GM12878 (cell line): ENCODE measurements around the gene DPF3. TPM values are rescaled to one million over a fixed set of nuclear protein-coding genes. Genes with fewer than 3 reads are reported as not detected.

Source experiments
- ATAC-seq: fragments of 200-7000 bp; cut with Tn5 transposase; 3 replicates; pipeline ENCODE4 v1.9.1; 2020; ENCODE audit warnings: mild to moderate bottlenecking, moderate library complexity
- BruUV-seq: library from RNA; stranded (reverse); fragments of 400-500 nt; replicated peaks from 2 replicates; lab custom pipeline; 2021; lab: Mats Ljungman, UMichigan
- CTCF ChIA-PET: fragments of 300-600 bp; sonication (Branson Sonifier 250); formaldehyde crosslinking; extraction: SDS; loops from one replicate; lab custom pipeline; 2021; ENCODE audit warnings: inconsistent platforms; lab: Yijun Ruan, JAX
- POLR2A ChIA-PET: fragments of 350-600 bp; formaldehyde crosslinking; extraction: SDS; loops from one replicate; lab custom pipeline; 2021; ENCODE audit warnings: inconsistent platforms; lab: Charles Lee
- RAD21 ChIA-PET: fragments of 300-600 bp; sonication (Branson Sonifier 250); formaldehyde crosslinking; loops from one replicate; lab custom pipeline; 2023; ENCODE audit warnings: antibody characterized with exemption; ENCODE audit not compliant: unreplicated experiment; lab: Charles Lee
- SMC1A ChIA-PET: fragments of 300-600 bp; sonication (Branson Sonifier 250); formaldehyde crosslinking; loops from one replicate; lab custom pipeline; 2023; ENCODE audit not compliant: unreplicated experiment, uncharacterized antibody; lab: Charles Lee
- DNase-seq: peaks from one replicate; pipeline ENCODE4 v3.0.0-alpha.2; 2011; ENCODE audit warnings: low read depth, low spot score
- FAIRE-seq: peaks from 3 replicates; lab custom pipeline; 2011; peaks lifted over from hg19 to GRCh38; lab: Jason Lieb, UNC
- H2AFZ ChIP-seq: 2 replicates; pipeline ENCODE4 v1.6.0; 2011; ENCODE audit warnings: low read depth, low read length, control low read depth; ENCODE audit not compliant: control insufficient read depth
- H3K27ac ChIP-seq: 2 replicates; pipeline ENCODE4 v1.5.1; 2011; ENCODE audit warnings: control low read depth; ENCODE audit not compliant: control insufficient read depth, insufficient read depth
- H3K27me3 ChIP-seq, 2 experiments: replicated peaks in 1 of 2; 2 replicates each; pipeline versions ENCODE4 v1.6.0 to v1.6.1; 2011; ENCODE audit warnings: low read length in 1 of 2; ENCODE audit not compliant: control insufficient read depth in 2 of 2, insufficient read depth in 2 of 2
- H3K36me3 ChIP-seq, 2 experiments: 2 replicates each; pipeline ENCODE4 v1.5.1; 2011; ENCODE audit warnings: low read length in 1 of 2; ENCODE audit not compliant: control insufficient read depth in 2 of 2, insufficient read depth in 2 of 2
- H3K4me1 ChIP-seq: 2 replicates; pipeline ENCODE4 v1.6.1; 2011; ENCODE audit warnings: mild to moderate bottlenecking, low read length, moderate library complexity, mixed read lengths; ENCODE audit not compliant: control insufficient read depth, insufficient read depth
- H3K4me2 ChIP-seq: 2 replicates; pipeline ENCODE4 v1.6.0; 2011; ENCODE audit warnings: control low read depth; ENCODE audit not compliant: control insufficient read depth, insufficient read depth
- H3K4me3 ChIP-seq: fragments of 200-600 bp; sonication (generic); 2 replicates; pipeline ENCODE4 v1.5.1; 2016
- H3K79me2 ChIP-seq: 2 replicates; pipeline ENCODE4 v1.6.0; 2011; ENCODE audit warnings: low read length; ENCODE audit not compliant: control insufficient read depth, insufficient read depth
- H3K9ac ChIP-seq: 2 replicates; pipeline ENCODE4 v1.8.0; 2011; ENCODE audit warnings: low read length, control low read depth, mixed read lengths; ENCODE audit not compliant: control insufficient read depth, insufficient read depth
- H3K9me3 ChIP-seq: replicated peaks from 3 replicates; pipeline ENCODE4 v1.5.1; 2011; ENCODE audit warnings: mild to moderate bottlenecking, low read length; ENCODE audit not compliant: control insufficient read depth, insufficient read depth
- H4K20me1 ChIP-seq: 2 replicates; pipeline ENCODE4 v1.6.0; 2011; ENCODE audit not compliant: control insufficient read depth, insufficient read depth
- CBX5 ChIP-seq: sonication (generic); IDR thresholded peaks from 2 replicates; pipeline ENCODE4 v1.6.1; 2016; ENCODE audit warnings: low read depth, moderate library complexity, mild to moderate bottlenecking, inconsistent platforms
- ELK1 ChIP-seq: IDR thresholded peaks from 2 replicates; pipeline ENCODE4 v1.6.1; 2012; ENCODE audit warnings: low read depth, low read length, improper control_type of control experiment
- FOXM1 ChIP-seq: IDR thresholded peaks from 2 replicates; pipeline ENCODE4 v1.6.1; 2012; ENCODE audit warnings: low read depth, mild to moderate bottlenecking, inconsistent platforms, low read length, moderate library complexity
- IRF3 ChIP-seq: fragments of 450-650 bp; IDR thresholded peaks from 2 replicates; pipeline ENCODE4 v1.6.1; 2014; ENCODE audit warnings: mild to moderate bottlenecking
- JUNB ChIP-seq: IDR thresholded peaks from 2 replicates; pipeline ENCODE4 v1.6.1; 2016; ENCODE audit warnings: antibody characterized with exemption, mild to moderate bottlenecking
- NR2C1 ChIP-seq: fragments of 450-650 bp; IDR thresholded peaks from 2 replicates; pipeline ENCODE4 v1.6.1; 2017; ENCODE audit warnings: antibody characterized with exemption, mild to moderate bottlenecking, moderate library complexity
- NR2C2 ChIP-seq: IDR thresholded peaks from 2 replicates; pipeline ENCODE4 v1.6.1; 2011; ENCODE audit warnings: borderline replicate concordance, low read depth; ENCODE audit not compliant: control insufficient read depth, insufficient read length
- RAD51 ChIP-seq: fragments of 450-650 bp; IDR thresholded peaks from 2 replicates; pipeline ENCODE4 v1.6.1; 2016; ENCODE audit warnings: moderate library complexity, mild to moderate bottlenecking, inconsistent platforms
- RB1 ChIP-seq: fragments of 450-650 bp; formaldehyde crosslinking; IDR thresholded peaks from 2 replicates; pipeline ENCODE4 v1.6.1; 2017; ENCODE audit warnings: mild to moderate bottlenecking, borderline replicate concordance
- SKIL ChIP-seq: fragments of 450-650 bp; IDR thresholded peaks from 2 replicates; pipeline ENCODE4 v1.6.1; 2017; ENCODE audit warnings: mild to moderate bottlenecking, low read depth, inconsistent platforms; ENCODE audit not compliant: poor library complexity, severe bottlenecking
- SMARCA5 ChIP-seq: fragments of 450-650 bp; IDR thresholded peaks from 2 replicates; pipeline ENCODE4 v1.6.1; 2017; ENCODE audit warnings: mild to moderate bottlenecking
- USF1 ChIP-seq: IDR thresholded peaks from 2 replicates; pipeline ENCODE4 v1.6.1; 2011; ENCODE audit warnings: borderline replicate concordance, low read depth, mild to moderate bottlenecking, moderate library complexity, mixed read lengths, low read length; ENCODE audit not compliant: insufficient read depth; ENCODE audit errors: extremely low read length
- ZBTB11 ChIP-seq: fragments of 450-650 bp; formaldehyde crosslinking; IDR thresholded peaks from 2 replicates; pipeline ENCODE4 v1.5.0; 2022; ENCODE audit warnings: mild to moderate bottlenecking, missing genetic modification characterization
- ZNF24 ChIP-seq: fragments of 450-650 bp; IDR thresholded peaks from 2 replicates; pipeline ENCODE4 v1.6.1; 2017; ENCODE audit warnings: antibody characterized with exemption, mild to moderate bottlenecking
- WGBS: methylation state at CpG from one replicate; pipeline ENCODE4 v1.1.6; 2016; ENCODE audit warnings: low lambda C conversion rate; ENCODE audit not compliant: insufficient replicate concordance, insufficient coverage; ENCODE audit errors: missing lambda C conversion rate; 5-methylcytosine and 5-hydroxymethylcytosine counted together
- in situ Hi-C: fragments of 300-500 bp; cut with MboI; formaldehyde crosslinking; loops from 9 replicates; pipeline ENCODE4 v1.14.3; 2018; ENCODE audit warnings: mixed read lengths
- intact Hi-C: fragments of 100-400 bp; cut with micrococcal nuclease; formaldehyde crosslinking; loops from one replicate; pipeline ENCODE4 v1.14.2; 2022; ENCODE audit not compliant: unreplicated experiment
- polyA plus RNA-seq, 11 experiments: library from polyadenylated mRNA; depleted of rRNA in 4 of 11; unstranded in 6 of 11; stranded (reverse) in 5 of 11; fragments of >200 nt; fragmentation: Nextera tagmentation in 4 of 11; fragmentation: Illumina TruSeq in 1 of 11; extraction: Ambion mirVana in 4 of 11; extraction: Trizol in 1 of 11; gene quantifications; 1 replicate in 1 of 11; 2 replicates in 10 of 11; pipeline versions ENCODE4 v1.2.1 to v1.2.3, GENCODE V29; 2011 to 2016; ENCODE audit warnings: inconsistent platforms in 2 of 11, missing spikeins in 2 of 11, low read depth in 1 of 11
- total RNA-seq, 4 experiments: library from RNA; depleted of rRNA in 3 of 4; stranded (reverse); fragments of >200 nt in 3 of 4; fragmentation: Illumina TruSeq in 1 of 4; extraction: Trizol in 1 of 4; gene quantifications; 2 replicates each; pipeline versions ENCODE4 v1.2.1 to v1.2.3, GENCODE V29; 2013 to 2021

The DPF3 gene
- total and polyA plus RNA-seq, 10 of the 15 experiments (the other 5 are each of a cell fraction or from before 2014, with no cell fraction given): 0.69 to 8.0 (median 2.2) TPM

GRCh38 chr14:72679536-72680151 lies 214.3 kb downstream of the DPF3 start (continued):
- no peak for TF ChIP-seq USF1
- TF ChIP-seq IRF3: no peak
- TF ChIP-seq JUNB: no peak

GRCh38 chr14:72679141-72679535 lies 214.8 kb downstream of the DPF3 start:
- Histone ChIP-seq H3K36me3 (no peaks in the 10 kb centered on the region), H3K9ac (no peak overlapping the region), H3K27ac (no peak overlapping the region), H4K20me1 (no peaks in the 10 kb centered on the region), H3K4me2 (no peak overlapping the region), H3K4me1 (peaks cover 13% of the 10 kb centered on the region), H3K9me3 (no peaks in the 10 kb centered on the region; the same call in 2 of the 3 replicates), H3K27me3 (no peaks in the 10 kb centered on the region; a peak in 1 of 4 replicates), H3K79me2 (no peaks in the 10 kb centered on the region), H3K4me3 (no peak overlapping the region), H2AFZ (no peak overlapping the region)
- ChIA-PET CTCF (no interaction called here), POLR2A (no interaction called here), RAD21 (no interaction called here), SMC1A (no interaction called here)
- in situ Hi-C loops (no loop called here), intact Hi-C loops (no loop called here)
- DNase-seq: no peak
- no peak for FAIRE-seq
- 79% methylated on average over 14 of the region's 14 CpGs for WGBS
- ATAC-seq: no peak
- no TSS peak for BruUV-seq
- TF ChIP-seq NR2C2 (no peak), ELK1 (no peak), FOXM1 (no peak), RAD51 (no peak), SKIL (no peak), ZNF24 (no peak), CBX5 (no peak), RB1 (no peak), NR2C1 (no peak), ZBTB11 (CRISPR knock-in tag) (no peak), SMARCA5 (no peak)
